WERI-Rb-1 (cell line): Measurements from ENCODE around the gene PGS1.

Experiments used
- DNase-seq: peaks from one replicate; pipeline ENCODE4 v3.0.0-alpha.2; 2020
- H3K27ac ChIP-seq: fragments of 250-450 bp; sonication (Bioruptor Pico); 2 replicates; pipeline ENCODE4 v1.5.1; 2020; ENCODE audit warnings: mild to moderate bottlenecking, moderate library complexity
- H3K27me3 ChIP-seq: fragments of 250-450 bp; sonication (Bioruptor Pico); 2 replicates; pipeline ENCODE4 v1.5.1; 2021; ENCODE audit warnings: mild to moderate bottlenecking, low read depth, moderate library complexity; ENCODE audit not compliant: insufficient read depth, severe bottlenecking
- H3K36me3 ChIP-seq: fragments of 250-450 bp; sonication (Bioruptor Pico); 2 replicates; pipeline ENCODE4 v1.5.1; 2020; ENCODE audit warnings: mild to moderate bottlenecking, moderate library complexity
- H3K4me3 ChIP-seq: 2 replicates; pipeline ENCODE4 v1.5.1; 2011; ENCODE audit warnings: low read depth, mild to moderate bottlenecking, control low read depth, low read length
- H3K9me3 ChIP-seq: fragments of 250-450 bp; sonication (Bioruptor Pico); 2 replicates; pipeline ENCODE4 v1.5.1; 2021; ENCODE audit warnings: mild to moderate bottlenecking, moderate library complexity; ENCODE audit not compliant: severe bottlenecking
- TF ChIP-seq, protein P1 (sequence below): IDR thresholded peaks from 2 replicates; pipeline ENCODE4 v1.5.1; 2011; ENCODE audit warnings: low read depth, mild to moderate bottlenecking, control low read depth, inconsistent platforms, low read length

PGS1 gene

DNA sequence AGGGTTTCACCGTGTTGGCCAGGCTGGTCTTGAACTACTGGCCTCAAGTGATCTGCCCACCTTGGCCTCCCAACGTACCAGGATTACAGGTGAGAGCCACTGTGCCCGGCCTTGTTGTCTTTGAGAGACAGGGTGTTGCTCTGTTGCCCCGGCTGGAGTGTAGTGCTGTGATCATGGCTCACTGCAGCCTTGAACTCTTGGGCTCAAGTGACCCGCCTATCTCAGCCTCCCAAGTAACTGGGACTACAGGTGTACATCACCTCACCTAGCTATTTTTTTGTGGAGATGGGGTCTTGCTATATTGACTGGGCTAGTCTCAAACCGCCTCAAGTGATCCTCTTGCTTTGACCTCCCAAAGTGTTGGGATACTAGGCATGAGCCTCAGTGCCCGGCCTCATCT, 68.4 kb downstream of the PGS1 start:
- H3K36me3 ChIP-seq = no peaks in the 10 kb centered on the region
- no peaks in the 10 kb centered on the region for H3K9me3 ChIP-seq
- no peak for DNase-seq
- no peak overlapping the region for H3K27ac ChIP-seq
- TF ChIP-seq, protein P1, sequence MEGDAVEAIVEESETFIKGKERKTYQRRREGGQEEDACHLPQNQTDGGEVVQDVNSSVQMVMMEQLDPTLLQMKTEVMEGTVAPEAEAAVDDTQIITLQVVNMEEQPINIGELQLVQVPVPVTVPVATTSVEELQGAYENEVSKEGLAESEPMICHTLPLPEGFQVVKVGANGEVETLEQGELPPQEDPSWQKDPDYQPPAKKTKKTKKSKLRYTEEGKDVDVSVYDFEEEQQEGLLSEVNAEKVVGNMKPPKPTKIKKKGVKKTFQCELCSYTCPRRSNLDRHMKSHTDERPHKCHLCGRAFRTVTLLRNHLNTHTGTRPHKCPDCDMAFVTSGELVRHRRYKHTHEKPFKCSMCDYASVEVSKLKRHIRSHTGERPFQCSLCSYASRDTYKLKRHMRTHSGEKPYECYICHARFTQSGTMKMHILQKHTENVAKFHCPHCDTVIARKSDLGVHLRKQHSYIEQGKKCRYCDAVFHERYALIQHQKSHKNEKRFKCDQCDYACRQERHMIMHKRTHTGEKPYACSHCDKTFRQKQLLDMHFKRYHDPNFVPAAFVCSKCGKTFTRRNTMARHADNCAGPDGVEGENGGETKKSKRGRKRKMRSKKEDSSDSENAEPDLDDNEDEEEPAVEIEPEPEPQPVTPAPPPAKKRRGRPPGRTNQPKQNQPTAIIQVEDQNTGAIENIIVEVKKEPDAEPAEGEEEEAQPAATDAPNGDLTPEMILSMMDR = no peak
- H3K27me3 ChIP-seq = no peaks in the 10 kb centered on the region
- H3K4me3 ChIP-seq = no peak overlapping the region

DNA sequence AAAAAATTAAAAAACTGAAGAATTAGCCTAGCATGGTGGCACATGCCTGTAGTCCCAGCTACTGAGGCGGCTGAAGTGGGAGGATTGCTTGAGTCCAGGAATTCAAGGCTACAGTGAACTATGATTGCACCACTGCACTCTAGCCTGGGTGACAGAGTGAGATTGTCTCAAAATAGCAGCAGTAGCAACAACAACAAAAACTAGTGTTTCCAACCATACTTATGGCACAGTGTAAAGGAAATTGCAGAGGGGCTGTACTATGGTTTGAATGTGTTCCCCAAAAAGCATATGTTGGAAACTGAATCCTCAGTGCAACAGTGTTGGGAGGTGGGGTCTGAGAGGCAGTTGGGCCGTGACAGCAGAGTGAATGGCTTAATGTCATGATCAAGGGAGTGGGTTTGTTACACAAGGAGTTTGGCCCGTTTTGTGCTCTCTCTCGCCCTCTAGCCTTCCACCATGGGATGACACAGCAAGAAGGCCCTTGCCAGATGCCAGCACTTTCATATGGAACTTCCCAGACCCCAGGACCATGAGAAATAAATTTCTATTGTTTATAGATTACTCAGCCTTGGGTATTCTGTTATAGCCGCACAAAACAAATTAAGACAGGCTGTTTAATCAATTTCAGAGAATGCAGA, 70.0 kb downstream of the PGS1 start:
- peak; percentile 56 for DNase-seq
- no peaks in the 10 kb centered on the region for H3K9me3 ChIP-seq
- H3K4me3 ChIP-seq = no peak overlapping the region
- TF ChIP-seq, protein P1 = peak; percentile 77
- no peaks in the 10 kb centered on the region for H3K36me3 ChIP-seq
- H3K27me3 ChIP-seq = no peaks in the 10 kb centered on the region
- H3K27ac ChIP-seq = no peak overlapping the region

DNA sequence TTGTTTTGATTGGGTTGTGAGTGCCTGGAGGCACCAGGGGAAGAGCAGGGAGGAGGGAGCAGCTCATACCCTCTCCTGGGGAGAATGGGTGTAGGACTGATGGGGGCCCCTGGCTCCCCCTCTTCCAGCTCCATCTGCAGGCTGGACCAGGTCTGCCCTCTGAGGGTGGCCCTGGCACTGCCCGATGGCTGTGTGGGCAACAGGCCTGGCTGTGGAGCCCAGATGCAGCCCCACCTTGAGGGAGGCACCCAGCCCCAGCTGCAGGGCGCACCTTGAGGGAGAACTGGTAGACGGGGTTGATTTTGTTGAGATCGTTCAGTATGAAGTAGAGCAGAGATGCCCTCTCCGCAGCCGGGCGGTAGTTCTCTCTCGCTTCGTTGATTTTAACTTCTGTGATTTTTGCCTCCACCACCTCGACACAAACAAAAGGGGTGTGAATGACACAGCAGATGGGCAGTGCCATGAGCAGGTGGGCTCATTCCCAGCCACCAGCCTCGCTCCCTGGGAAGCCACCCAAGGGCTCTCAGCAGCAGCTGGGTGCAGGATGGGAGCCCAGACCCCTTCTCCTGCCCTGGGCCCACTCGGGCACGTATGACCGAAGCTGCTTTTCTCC, 71.6 kb downstream of the PGS1 start:
- H3K4me3 ChIP-seq = no peak overlapping the region
- DNase-seq = no peak
- TF ChIP-seq, protein P1 = no peak

DNA sequence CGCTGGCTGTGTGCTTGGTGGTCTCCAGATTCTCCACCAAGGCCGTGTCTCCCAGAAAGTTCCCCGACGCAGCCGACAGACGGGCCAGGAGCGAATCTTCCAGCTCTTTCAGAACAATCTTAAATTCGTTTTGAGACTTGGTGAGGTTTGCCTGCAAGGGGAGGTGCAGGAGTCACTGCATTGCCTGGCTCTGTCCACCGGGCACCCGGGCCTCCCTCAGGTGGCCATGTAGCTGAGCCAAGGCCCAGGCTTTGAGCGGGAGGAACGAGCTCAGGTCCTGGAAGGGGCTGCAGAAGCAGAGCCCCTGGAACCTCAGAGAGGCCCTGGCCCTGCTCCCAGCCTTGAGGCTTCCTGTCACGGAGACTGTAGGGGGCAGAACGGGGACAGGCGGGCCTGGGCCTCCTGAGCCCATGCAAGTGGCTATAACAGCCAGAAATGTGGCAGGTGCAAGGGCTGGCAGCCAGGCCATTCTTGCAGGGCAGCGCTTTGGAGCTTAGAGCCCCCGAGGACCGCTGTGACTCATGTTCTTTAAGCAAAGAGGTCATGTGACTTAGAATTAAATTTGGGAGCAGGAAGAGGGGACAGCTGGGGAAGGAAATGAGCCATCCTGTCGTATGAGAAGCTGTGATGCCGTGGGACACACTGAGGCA, 72.4 kb downstream of the PGS1 start:
- Histone ChIP-seq H3K27me3 (no peaks in the 10 kb centered on the region), H3K27ac (no peak overlapping the region), H3K9me3 (no peaks in the 10 kb centered on the region), H3K36me3 (no peaks in the 10 kb centered on the region), H3K4me3 (no peak overlapping the region)
- no peak for DNase-seq
- TF ChIP-seq, protein P1 = no peak

More for the DNA sequence above, 71.6 kb downstream of the PGS1 start:
- no peaks in the 10 kb centered on the region for H3K36me3 ChIP-seq
- no peak overlapping the region for H3K27ac ChIP-seq
- no peaks in the 10 kb centered on the region for H3K9me3 ChIP-seq
- no peaks in the 10 kb centered on the region for H3K27me3 ChIP-seq

DNA sequence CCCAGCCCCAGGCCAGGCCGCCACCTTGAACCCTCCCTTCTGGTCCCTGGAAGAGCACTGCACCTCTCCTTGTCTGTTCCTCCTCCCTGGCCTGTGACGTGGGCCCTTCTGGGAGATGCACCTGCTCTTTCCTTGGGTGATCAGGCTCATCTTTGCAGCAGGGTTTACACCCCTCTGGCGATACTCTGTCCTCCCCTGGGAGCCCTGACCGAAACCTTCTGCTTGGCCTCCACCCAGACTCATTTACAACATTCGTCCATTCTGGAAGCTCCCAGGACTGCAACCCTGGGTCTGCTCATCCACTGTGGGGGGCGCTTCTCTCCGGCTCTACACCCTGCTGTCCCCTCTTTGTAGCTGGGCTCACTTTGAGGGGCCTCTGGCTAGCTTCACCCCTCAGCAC, 73.3 kb downstream of the PGS1 start:
- no peak overlapping the region for H3K4me3 ChIP-seq
- no peaks in the 10 kb centered on the region for H3K36me3 ChIP-seq
- TF ChIP-seq, protein P1 = no peak
- no peaks in the 10 kb centered on the region for H3K9me3 ChIP-seq
- DNase-seq = no peak
- H3K27me3 ChIP-seq = no peaks in the 10 kb centered on the region
- no peak overlapping the region for H3K27ac ChIP-seq
